ENCODE measurements around the gene NACAD.

Gene NACAD, protein sequence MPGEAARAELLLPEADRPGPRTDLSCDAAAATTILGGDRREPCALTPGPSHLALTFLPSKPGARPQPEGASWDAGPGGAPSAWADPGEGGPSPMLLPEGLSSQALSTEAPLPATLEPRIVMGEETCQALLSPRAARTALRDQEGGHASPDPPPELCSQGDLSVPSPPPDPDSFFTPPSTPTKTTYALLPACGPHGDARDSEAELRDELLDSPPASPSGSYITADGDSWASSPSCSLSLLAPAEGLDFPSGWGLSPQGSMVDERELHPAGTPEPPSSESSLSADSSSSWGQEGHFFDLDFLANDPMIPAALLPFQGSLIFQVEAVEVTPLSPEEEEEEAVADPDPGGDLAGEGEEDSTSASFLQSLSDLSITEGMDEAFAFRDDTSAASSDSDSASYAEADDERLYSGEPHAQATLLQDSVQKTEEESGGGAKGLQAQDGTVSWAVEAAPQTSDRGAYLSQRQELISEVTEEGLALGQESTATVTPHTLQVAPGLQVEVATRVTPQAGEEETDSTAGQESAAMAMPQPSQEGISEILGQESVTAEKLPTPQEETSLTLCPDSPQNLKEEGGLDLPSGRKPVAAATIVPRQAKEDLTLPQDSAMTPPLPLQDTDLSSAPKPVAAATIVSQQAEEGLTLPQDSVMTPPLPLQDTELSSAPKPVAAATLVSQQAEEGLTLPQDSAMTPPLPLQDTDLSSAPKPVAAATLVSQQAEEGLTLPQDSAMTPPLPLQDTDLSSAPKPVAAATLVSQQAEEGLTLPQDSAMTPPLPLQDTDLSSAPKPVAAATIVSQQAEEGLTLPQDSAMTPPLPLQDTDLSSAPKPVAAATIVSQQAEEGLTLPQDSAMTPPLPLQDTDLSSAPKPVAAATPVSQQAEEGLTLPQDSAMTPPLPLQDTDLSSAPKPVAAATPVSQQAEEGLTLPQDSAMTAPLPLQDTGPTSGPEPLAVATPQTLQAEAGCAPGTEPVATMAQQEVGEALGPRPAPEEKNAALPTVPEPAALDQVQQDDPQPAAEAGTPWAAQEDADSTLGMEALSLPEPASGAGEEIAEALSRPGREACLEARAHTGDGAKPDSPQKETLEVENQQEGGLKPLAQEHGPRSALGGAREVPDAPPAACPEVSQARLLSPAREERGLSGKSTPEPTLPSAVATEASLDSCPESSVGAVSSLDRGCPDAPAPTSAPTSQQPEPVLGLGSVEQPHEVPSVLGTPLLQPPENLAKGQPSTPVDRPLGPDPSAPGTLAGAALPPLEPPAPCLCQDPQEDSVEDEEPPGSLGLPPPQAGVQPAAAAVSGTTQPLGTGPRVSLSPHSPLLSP (N-terminal part only)

DNA sequence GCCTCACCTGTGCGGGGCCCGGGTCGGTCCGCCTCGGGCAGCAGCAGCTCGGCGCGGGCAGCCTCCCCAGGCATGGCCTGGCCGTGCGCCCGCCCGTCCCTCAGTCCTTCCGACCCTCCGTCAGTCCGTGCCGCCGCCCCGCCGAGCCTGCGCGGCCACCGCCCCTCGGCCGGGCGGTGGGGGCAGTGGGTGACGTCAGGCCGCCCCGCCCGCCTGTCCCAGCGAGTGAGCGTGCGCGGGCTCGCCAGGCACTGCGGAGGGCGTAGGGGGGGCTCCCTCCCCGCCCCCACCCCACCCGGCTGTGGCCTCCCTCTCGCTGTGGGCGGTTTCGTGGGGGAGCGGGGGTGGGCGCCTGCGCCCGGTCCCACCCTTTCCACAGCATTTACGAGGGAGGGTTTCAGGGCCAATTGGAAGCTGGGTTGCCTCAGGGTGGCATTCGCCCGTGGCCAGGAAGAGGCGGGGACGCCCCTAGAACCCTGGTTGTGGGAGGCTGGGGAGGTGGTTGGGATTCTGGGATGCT is at the start of gene NACAD:
TSS of gene NACAD (minus strand) at position 149 of the 520 bp plus-strand sequence. CDS start at position 74, 75 bp downstream.
- no peak within 1 kb of the TSS for H3K27ac ChIP-seq
- TF ChIP-seq, protein P1, sequence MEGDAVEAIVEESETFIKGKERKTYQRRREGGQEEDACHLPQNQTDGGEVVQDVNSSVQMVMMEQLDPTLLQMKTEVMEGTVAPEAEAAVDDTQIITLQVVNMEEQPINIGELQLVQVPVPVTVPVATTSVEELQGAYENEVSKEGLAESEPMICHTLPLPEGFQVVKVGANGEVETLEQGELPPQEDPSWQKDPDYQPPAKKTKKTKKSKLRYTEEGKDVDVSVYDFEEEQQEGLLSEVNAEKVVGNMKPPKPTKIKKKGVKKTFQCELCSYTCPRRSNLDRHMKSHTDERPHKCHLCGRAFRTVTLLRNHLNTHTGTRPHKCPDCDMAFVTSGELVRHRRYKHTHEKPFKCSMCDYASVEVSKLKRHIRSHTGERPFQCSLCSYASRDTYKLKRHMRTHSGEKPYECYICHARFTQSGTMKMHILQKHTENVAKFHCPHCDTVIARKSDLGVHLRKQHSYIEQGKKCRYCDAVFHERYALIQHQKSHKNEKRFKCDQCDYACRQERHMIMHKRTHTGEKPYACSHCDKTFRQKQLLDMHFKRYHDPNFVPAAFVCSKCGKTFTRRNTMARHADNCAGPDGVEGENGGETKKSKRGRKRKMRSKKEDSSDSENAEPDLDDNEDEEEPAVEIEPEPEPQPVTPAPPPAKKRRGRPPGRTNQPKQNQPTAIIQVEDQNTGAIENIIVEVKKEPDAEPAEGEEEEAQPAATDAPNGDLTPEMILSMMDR (conservative IDR thresholded peaks at IDR 0.05): no peak

DNA sequence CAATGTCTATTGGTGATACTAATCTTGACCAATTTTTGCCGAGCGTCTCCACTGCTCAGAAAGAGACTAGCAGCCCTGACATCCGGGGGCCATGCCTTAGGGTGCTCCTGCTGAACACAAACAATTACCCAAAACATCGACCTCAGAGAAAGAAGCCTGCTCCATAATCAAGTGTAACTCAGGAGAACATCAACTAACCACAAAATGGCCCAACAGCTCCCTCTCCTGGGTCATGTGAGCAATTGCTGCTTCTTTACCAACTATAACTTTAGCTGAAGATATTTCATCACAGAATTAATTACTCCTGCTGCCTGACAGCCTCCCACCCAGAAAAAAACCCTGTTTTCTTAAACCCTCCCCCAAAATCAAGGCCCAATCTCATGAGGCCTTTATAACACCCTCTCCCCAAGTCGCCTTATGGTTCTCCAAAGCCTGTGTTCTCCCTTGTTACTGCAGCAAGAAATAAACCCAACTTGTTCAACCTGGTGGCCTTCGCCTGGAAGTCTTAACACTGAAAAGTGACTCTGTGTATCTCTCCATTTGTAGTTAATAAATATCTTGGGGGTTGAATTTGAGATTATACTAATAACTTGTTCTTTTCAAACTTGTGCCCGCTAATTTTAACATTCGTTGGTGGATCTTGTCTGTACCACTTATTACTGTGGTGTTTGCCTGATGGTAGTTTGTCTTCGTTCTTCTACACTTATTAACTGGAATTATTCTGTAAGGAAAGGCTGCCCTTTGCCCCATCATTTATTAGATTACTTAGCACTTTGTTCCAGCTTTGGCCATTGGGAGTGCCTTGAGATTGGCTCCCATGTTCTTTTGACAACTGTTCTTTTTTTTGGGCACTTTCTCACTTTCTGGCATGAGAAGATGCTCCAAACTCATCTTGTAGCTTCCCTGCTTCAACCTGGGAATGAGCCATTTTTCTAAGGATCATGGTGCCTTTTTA is 47.6 kb upstream of the NACAD start:
- H3K27ac ChIP-seq: no peak overlapping the region
- TF ChIP-seq, protein P1 (conservative IDR thresholded peaks at IDR 0.05): peak; percentile 95

DNA sequence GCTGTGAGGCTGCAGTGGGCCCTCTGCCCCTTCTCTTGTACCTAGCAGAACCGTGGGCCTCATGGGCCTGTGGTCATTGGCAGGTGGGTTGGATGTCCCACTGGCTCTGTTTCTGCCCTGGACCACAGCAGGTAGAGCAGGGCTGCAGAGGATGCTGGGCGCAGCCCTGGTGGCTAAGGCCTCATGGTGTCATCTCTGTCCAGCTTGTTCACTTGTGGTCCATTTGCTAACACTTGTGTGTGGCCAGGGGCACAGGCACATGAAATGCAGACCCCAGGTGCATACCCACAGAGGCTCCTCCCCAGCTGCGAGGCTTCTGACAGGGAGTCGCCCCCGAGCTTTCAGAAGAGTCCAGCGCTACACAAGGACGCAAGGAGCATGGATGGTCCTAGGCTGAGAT is 45.1 kb upstream of the NACAD start:
- TF ChIP-seq, protein P1 (conservative IDR thresholded peaks at IDR 0.05): no peak
- no peak overlapping the region for H3K27ac ChIP-seq

DNA sequence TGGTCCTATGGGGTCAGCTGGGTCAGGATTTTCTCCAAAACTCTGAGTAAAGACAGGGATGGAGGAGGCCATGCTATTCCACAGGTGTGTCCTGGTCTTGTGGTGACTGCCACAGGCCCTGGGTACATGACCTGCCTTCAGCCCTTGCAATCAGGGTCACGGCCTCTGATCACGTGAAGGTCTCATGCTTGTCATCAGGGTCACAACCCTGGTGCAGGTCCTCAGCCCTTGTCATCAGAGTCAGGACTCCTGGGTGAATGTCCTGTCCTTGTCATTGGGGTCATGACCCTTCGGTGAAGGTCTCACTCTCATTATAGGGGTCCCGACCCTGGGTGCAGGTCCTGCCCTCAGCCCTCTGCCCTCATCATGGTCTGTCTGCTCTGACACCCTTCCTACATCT is 44.6 kb upstream of the NACAD start:
- TF ChIP-seq, protein P1 (conservative IDR thresholded peaks at IDR 0.05): no peak

DNA sequence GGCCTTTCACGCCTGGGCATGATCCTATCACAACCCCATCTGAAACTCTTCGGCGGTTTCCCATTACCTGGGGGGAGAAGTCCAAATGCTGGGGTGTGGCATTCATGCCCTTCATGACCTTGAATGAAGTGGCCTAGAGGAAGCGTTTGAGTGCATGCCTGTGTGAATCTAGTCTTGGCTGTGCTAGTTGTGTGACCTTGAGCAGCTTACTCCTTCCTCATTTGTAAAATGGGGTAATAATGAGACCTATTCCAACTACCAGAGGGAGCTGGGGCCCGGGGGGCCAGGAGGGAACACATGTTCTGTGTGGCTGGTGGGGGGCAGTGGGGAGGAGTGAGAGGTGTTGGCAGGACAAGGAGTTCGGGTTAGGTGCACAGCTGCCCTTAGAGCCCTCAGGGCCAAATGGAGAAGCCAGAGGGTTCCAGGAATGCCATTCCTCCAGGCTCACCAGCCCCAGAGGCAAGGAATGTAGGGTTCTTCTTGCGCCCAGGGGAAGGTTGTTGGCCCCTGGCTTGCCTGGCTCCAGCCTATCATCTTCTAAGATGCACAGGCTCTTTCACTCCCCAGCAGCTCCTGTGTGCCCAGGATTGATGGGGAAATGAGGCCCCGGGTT is 44.0 kb upstream of the NACAD start:
- H3K27ac ChIP-seq: no peak overlapping the region
- TF ChIP-seq, protein P1 (conservative IDR thresholded peaks at IDR 0.05): no peak

More for the DNA sequence above, 44.6 kb upstream of the NACAD start:
- no peak overlapping the region for H3K27ac ChIP-seq

DNA sequence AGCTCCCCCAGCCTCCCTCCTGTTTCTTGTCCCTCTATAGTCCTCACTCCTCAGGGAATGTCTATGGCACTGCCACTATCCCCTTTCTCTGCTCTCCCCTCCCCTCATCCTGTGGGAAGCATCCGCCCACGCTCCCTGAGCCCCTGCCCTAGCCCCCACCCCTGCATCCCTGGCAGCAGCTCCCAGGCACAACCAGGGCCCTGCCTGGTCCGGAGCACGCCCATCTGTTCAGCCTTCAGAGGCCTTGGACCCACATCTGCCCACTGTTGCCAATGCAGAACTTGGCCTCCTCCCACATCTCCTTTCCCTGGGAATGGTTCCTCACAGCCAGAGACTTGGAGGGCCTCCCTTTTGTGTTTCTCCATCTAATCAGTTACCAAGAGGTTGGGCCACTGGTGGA is 43.1 kb upstream of the NACAD start:
- no peak overlapping the region for H3K27ac ChIP-seq
- TF ChIP-seq, protein P1 (conservative IDR thresholded peaks at IDR 0.05): no peak

Data from VCaP (cell line).